Suppressor macrophage (primary cell): ENCODE measurements around the gene SKI.

Experiments
- DNase-seq, 4 experiments: peaks; one replicate each; pipeline ENCODE4 v3.0.0-alpha.2; 2020 to 2022

The SKI gene

GRCh38 chr1:2311184-2312032, 83.3 kb downstream of the SKI start:
- DNase-seq, result peak; percentile 22 to 55 (median 40)

GRCh38 chr1:2312160-2312514, 84.0 kb downstream of the SKI start:
- no peak for DNase-seq

- no peak for DNase-seq
Observed at GRCh38 chr1:2312515-2313301, 84.6 kb downstream of the SKI start.

- no peak for DNase-seq
Observed at GRCh38 chr1:2313651-2314261, 85.6 kb downstream of the SKI start.

- peak in 3 of 4 experiments; percentile 27 to 50 (median 37) for DNase-seq
Observed at GRCh38 chr1:2314273-2314802, 86.2 kb downstream of the SKI start.

GRCh38 chr1:2314803-2315673, 86.9 kb downstream of the SKI start:
- DNase-seq, result peak in 2 of 4 experiments; percentile 49 to 61

GRCh38 chr1:2315674-2316450, 87.7 kb downstream of the SKI start:
- no peak for DNase-seq

GRCh38 chr1:2316451-2316961, 88.4 kb downstream of the SKI start:
- peak in 2 of 4 experiments; percentile 17 to 33 for DNase-seq

GRCh38 chr1:2317230-2318065, 89.3 kb downstream of the SKI start:
- no peak for DNase-seq

GRCh38 chr1:2318314-2319278, 90.5 kb downstream of the SKI start:
- no peak for DNase-seq

GRCh38 chr1:2319291-2319690, 91.2 kb downstream of the SKI start:
- no peak for DNase-seq

- DNase-seq, result no peak
Observed at GRCh38 chr1:2320006-2320405, 91.9 kb downstream of the SKI start.

GRCh38 chr1:2320760-2321667, 92.9 kb downstream of the SKI start:
- no peak for DNase-seq

- DNase-seq, result no peak
Observed at GRCh38 chr1:2322065-2322571, 94.0 kb downstream of the SKI start.

- DNase-seq, result no peak
Observed at GRCh38 chr1:2322581-2323211, 94.6 kb downstream of the SKI start.

- DNase-seq, result no peak
Observed at GRCh38 chr1:2323451-2323974, 95.4 kb downstream of the SKI start.
